WTC11 (cell line): ENCODE measurements around the gene RNGTT. TPM values are rescaled to one million over a fixed set of nuclear protein-coding genes. Genes with fewer than 3 reads are reported as not detected.

Source experiments
- ATAC-seq: fragments of 200-7000 bp; cut with Tn5 transposase; 2 replicates; pipeline ENCODE4 v1.10.0; 2021; ENCODE audit warnings: mild to moderate bottlenecking, moderate library complexity
- CTCF ChIA-PET: fragments of 300-600 bp; sonication (Branson Sonifier 250); formaldehyde crosslinking; loops from one replicate; lab custom pipeline; 2021; ENCODE audit warnings: antibody characterized with exemption; lab: Charles Lee
- POLR2A ChIA-PET: fragments of 350-600 bp; sonication (Branson Sonifier 250); formaldehyde crosslinking; loops from one replicate; lab custom pipeline; 2021; ENCODE audit warnings: antibody characterized with exemption; lab: Charles Lee
- DNase-seq: peaks from one replicate; pipeline ENCODE4 v3.0.0; 2021; ENCODE audit warnings: low spot score
- H3K27ac Mint-ChIP-seq: 2 replicates; pipeline ENCODE4 v1.8.0; 2021; ENCODE audit warnings: mixed read lengths
- H3K27me3 Mint-ChIP-seq: 2 replicates; pipeline ENCODE4 v1.8.0; 2021; ENCODE audit warnings: low read depth, mild to moderate bottlenecking, moderate library complexity, mixed read lengths
- H3K36me3 Mint-ChIP-seq: 2 replicates; pipeline ENCODE4 v1.8.0; 2021; ENCODE audit warnings: mixed read lengths
- H3K4me1 Mint-ChIP-seq: 2 replicates; pipeline ENCODE4 v1.8.0; 2022; ENCODE audit warnings: mixed read lengths
- H3K4me3 Mint-ChIP-seq: 2 replicates; pipeline ENCODE4 v1.8.0; 2021; ENCODE audit warnings: mild to moderate bottlenecking, moderate library complexity, mixed read lengths
- H3K9me3 Mint-ChIP-seq: 2 replicates; pipeline ENCODE4 v1.8.0; 2021; ENCODE audit warnings: mixed read lengths
- ATF1 ChIP-seq: sonication (generic); formaldehyde crosslinking; IDR thresholded peaks from 2 replicates; pipeline ENCODE4 v1.8.1; 2023; ENCODE audit warnings: mild to moderate bottlenecking, moderate library complexity, missing genetic modification reagents
- ATF2 ChIP-seq: sonication (generic); formaldehyde crosslinking; IDR thresholded peaks from 2 replicates; pipeline ENCODE4 v1.8.1; 2022; ENCODE audit warnings: low read depth, missing genetic modification reagents, borderline replicate concordance
- CREB1 ChIP-seq: sonication (generic); formaldehyde crosslinking; IDR thresholded peaks from 2 replicates; pipeline ENCODE4 v1.8.0; 2023; ENCODE audit warnings: mild to moderate bottlenecking, missing genetic modification reagents
- CREM ChIP-seq: sonication (generic); formaldehyde crosslinking; IDR thresholded peaks from 2 replicates; pipeline ENCODE4 v1.8.1; 2022; ENCODE audit warnings: mild to moderate bottlenecking, missing genetic modification reagents, moderate library complexity
- CTCF ChIP-seq: fragments of 200-600 bp; IDR thresholded peaks from 2 replicates; pipeline ENCODE4 v1.8.0; 2022; ENCODE audit warnings: antibody characterized with exemption
- E2F1 ChIP-seq: sonication (generic); formaldehyde crosslinking; IDR thresholded peaks from 2 replicates; pipeline ENCODE4 v1.8.0; 2022; ENCODE audit warnings: mild to moderate bottlenecking, missing genetic modification reagents
- E2F4 ChIP-seq: sonication (generic); formaldehyde crosslinking; IDR thresholded peaks from 2 replicates; pipeline ENCODE4 v1.8.1; 2022; ENCODE audit warnings: low read depth, mild to moderate bottlenecking, moderate library complexity, missing genetic modification reagents, borderline replicate concordance
- ERG ChIP-seq: fragments of 250-450 bp; sonication (Bioruptor Pico); IDR thresholded peaks from 2 replicates; pipeline ENCODE4 v1.8.0; 2021; ENCODE audit warnings: mild to moderate bottlenecking
- ESRRA ChIP-seq: sonication (generic); formaldehyde crosslinking; IDR thresholded peaks from 2 replicates; pipeline ENCODE4 v1.8.1; 2022; ENCODE audit warnings: mild to moderate bottlenecking, missing genetic modification reagents, borderline replicate concordance
- FOXK1 ChIP-seq: sonication (generic); formaldehyde crosslinking; IDR thresholded peaks from 2 replicates; pipeline ENCODE4 v1.8.0; 2022; ENCODE audit warnings: mild to moderate bottlenecking, moderate library complexity, missing genetic modification reagents
- GRHL2 ChIP-seq: fragments of 250-450 bp; sonication (Bioruptor Pico); IDR thresholded peaks from 2 replicates; pipeline ENCODE4 v1.8.0; 2022; ENCODE audit warnings: mild to moderate bottlenecking, moderate library complexity; ENCODE audit not compliant: insufficient replicate concordance, severe bottlenecking
- GTF2I ChIP-seq: fragments of 250-450 bp; sonication (Bioruptor Pico); conservative IDR thresholded peaks from 2 replicates; pipeline ENCODE4 v1.4.0; 2021; ENCODE audit warnings: mild to moderate bottlenecking
- HMGXB4 ChIP-seq: sonication (generic); formaldehyde crosslinking; IDR thresholded peaks from 2 replicates; pipeline ENCODE4 v1.8.1; 2023; ENCODE audit warnings: mild to moderate bottlenecking, moderate library complexity, missing genetic modification reagents
- IRF2 ChIP-seq: sonication (generic); formaldehyde crosslinking; IDR thresholded peaks from 2 replicates; pipeline ENCODE4 v1.8.0; 2022; ENCODE audit warnings: low read depth, missing genetic modification reagents, borderline replicate concordance
- JAZF1 ChIP-seq: fragments of 250-450 bp; sonication (Bioruptor Pico); IDR thresholded peaks from 2 replicates; pipeline ENCODE4 v1.9.0; 2021; ENCODE audit warnings: moderate library complexity, mild to moderate bottlenecking, inconsistent platforms
- MAX ChIP-seq: sonication (generic); formaldehyde crosslinking; IDR thresholded peaks from 2 replicates; pipeline ENCODE4 v1.8.0; 2022; ENCODE audit warnings: mild to moderate bottlenecking, missing genetic modification reagents
- MLX ChIP-seq: sonication (generic); formaldehyde crosslinking; IDR thresholded peaks from 2 replicates; pipeline ENCODE4 v1.8.1; 2023; ENCODE audit warnings: mild to moderate bottlenecking, missing genetic modification reagents, moderate library complexity
- OVOL2 ChIP-seq: fragments of 250-450 bp; sonication (Bioruptor Pico); IDR thresholded peaks from 2 replicates; pipeline ENCODE4 v1.9.0; 2021; ENCODE audit warnings: mild to moderate bottlenecking, borderline replicate concordance
- SMAD4 ChIP-seq: sonication (generic); formaldehyde crosslinking; IDR thresholded peaks from 2 replicates; pipeline ENCODE4 v1.8.0; 2022; ENCODE audit warnings: mild to moderate bottlenecking, missing genetic modification reagents
- SOX15 ChIP-seq: fragments of 250-450 bp; sonication (Bioruptor Pico); IDR thresholded peaks from 2 replicates; pipeline ENCODE4 v1.9.0; 2021; ENCODE audit warnings: mild to moderate bottlenecking
- SP1 ChIP-seq: sonication (generic); formaldehyde crosslinking; conservative IDR thresholded peaks from 2 replicates; pipeline ENCODE4 v1.8.1; 2022; ENCODE audit warnings: missing genetic modification reagents
- TP53 ChIP-seq: sonication (generic); formaldehyde crosslinking; IDR thresholded peaks from 2 replicates; pipeline ENCODE4 v1.8.1; 2023; ENCODE audit warnings: mild to moderate bottlenecking, missing genetic modification reagents
- ZNF138 ChIP-seq: sonication (generic); formaldehyde crosslinking; conservative IDR thresholded peaks from 2 replicates; pipeline ENCODE4 v1.8.1; 2022; ENCODE audit warnings: mild to moderate bottlenecking, moderate library complexity, missing genetic modification reagents
- ZNF512 ChIP-seq: sonication (generic); formaldehyde crosslinking; IDR thresholded peaks from 2 replicates; pipeline ENCODE4 v1.8.1; 2022; ENCODE audit warnings: missing genetic modification reagents, borderline replicate concordance
- ZNF671 ChIP-seq: fragments of 250-450 bp; sonication (Bioruptor Pico); IDR thresholded peaks from 2 replicates; pipeline ENCODE4 v1.8.0; 2021; ENCODE audit warnings: mild to moderate bottlenecking
- total RNA-seq: library from RNA; stranded (reverse); gene quantifications from 3 replicates; pipeline ENCODE4 v1.2.3, GENCODE V29; 2021

Gene RNGTT
- total RNA-seq, 1 experiment from 2014 or later, result 20.4 TPM

GRCh38 chr6:88964509-88964908 lies 1.1 kb upstream of the RNGTT start:
- DNase-seq, result no peak
- Mint-ChIP-seq H3K27ac (no peak overlapping the region), H3K9me3 (peaks cover 27% of the 10 kb centered on the region), H3K27me3 (peaks cover 48% of the 10 kb centered on the region)
- no peak for ATAC-seq
- TF ChIP-seq SP1 (CRISPR knock-in tag), result no peak
- no peak for TF ChIP-seq CREB1 (CRISPR knock-in tag)
- no peak for TF ChIP-seq ESRRA (CRISPR knock-in tag)
- no peak for TF ChIP-seq JAZF1 (CRISPR knock-in tag)
- TF ChIP-seq GTF2I, result no peak
- TF ChIP-seq SMAD4, result no peak
- TF ChIP-seq MLX (CRISPR knock-in tag), result no peak
- TF ChIP-seq, all 79 proteins: peak for 0
- peak overlapping the region; percentile 99 for H3K4me3 Mint-ChIP-seq
- peaks cover 19% of the 10 kb centered on the region for H3K4me1 Mint-ChIP-seq
- H3K36me3 Mint-ChIP-seq, result peaks cover 21% of the 10 kb centered on the region
- POLR2A ChIA-PET, result no interaction called here
- CTCF ChIA-PET, result no interaction called here

- Mint-ChIP-seq H3K36me3 (peaks cover 18% of the 10 kb centered on the region), H3K4me3 (no peak overlapping the region), H3K27ac (no peak overlapping the region), H3K4me1 (peaks cover 5% of the 10 kb centered on the region), H3K9me3 (peaks cover 32% of the 10 kb centered on the region), H3K27me3 (no peaks in the 10 kb centered on the region)
- ChIA-PET POLR2A (no interaction called here), CTCF (no interaction called here)
- TF ChIP-seq E2F1 (CRISPR knock-in tag) (no peak), ZNF512 (CRISPR knock-in tag) (no peak), GRHL2 (no peak), CTCF (no peak), CREM (CRISPR knock-in tag) (no peak), ZNF138 (no peak), FOXK1 (no peak), ERG (no peak), ATF1 (CRISPR knock-in tag) (no peak), ZNF671 (CRISPR knock-in tag) (no peak), IRF2 (CRISPR knock-in tag) (no peak), SOX15 (CRISPR knock-in tag) (no peak), MAX (CRISPR knock-in tag) (no peak), E2F4 (no peak), TP53 (CRISPR knock-in tag) (no peak), ATF2 (CRISPR knock-in tag) (no peak), HMGXB4 (no peak), OVOL2 (CRISPR knock-in tag) (no peak)
- ATAC-seq (no peak), DNase-seq (no peak)
These were observed 4.6 kb downstream of the RNGTT start for GRCh38 chr6:88958842-88959241.
